Measurements from ENCODE around the gene ENOPH1. TPM values are rescaled to one million over a fixed set of nuclear protein-coding genes. Genes with fewer than 3 reads are reported as not detected.
A peak's percentile ranks its signal among the peaks of the same experiment; 100 is the strongest.

ENOPH1 gene
- total and polyA plus RNA-seq, 9 of the 15 experiments (the other 6 are each of a cell fraction or from before 2014, with no cell fraction given): 29.8 to 71.4 (median 48.9) TPM

GRCh38 chr4:82429728-82430192 is 630 bp upstream of the ENOPH1 start (continued):
- TF ChIP-seq HNRNPLL (IDR thresholded peaks at IDR 0.05; ENCODE audit: low read depth, low read length, poor library complexity, severe bottlenecking) (no peak), ZBED1 (IDR thresholded peaks at IDR 0.05) (no peak), SAFB (IDR thresholded peaks at IDR 0.05; ENCODE audit: borderline replicate concordance, low read depth, low read length) (peak; percentile 72; the same call in 1 of the 2 replicates), ARID2 (IDR thresholded peaks at IDR 0.05) (no peak), MITF (IDR thresholded peaks at IDR 0.05) (no peak), DPF2 (IDR thresholded peaks at IDR 0.05) (no peak), ZNF766 (CRISPR knock-in tag; conservative IDR thresholded peaks at IDR 0.05) (peak; percentile 75), E2F5 (CRISPR knock-in tag; IDR thresholded peaks at IDR 0.05) (no peak), HIVEP1 (CRISPR knock-in tag; IDR thresholded peaks at IDR 0.05) (no peak), NFATC3 (IDR thresholded peaks at IDR 0.05) (no peak), KAT8 (IDR thresholded peaks at IDR 0.05; ENCODE audit: low read depth) (no peak), BRF1 (IDR thresholded peaks at IDR 0.05; ENCODE audit: borderline replicate concordance, extremely low read depth, insufficient read length) (no peak), PHB2 (IDR thresholded peaks at IDR 0.05; ENCODE audit: low read depth) (no peak), E2F8 (IDR thresholded peaks at IDR 0.05; ENCODE audit: low read depth, partially characterized antibody) (no peak), EZH2 (IDR thresholded peaks at IDR 0.05; ENCODE audit: borderline replicate concordance, low read depth, low read length) (no peak), FOXK1 (CRISPR knock-in tag; IDR thresholded peaks at IDR 0.05; ENCODE audit: borderline replicate concordance) (no peak), CCAR2 (IDR thresholded peaks at IDR 0.05; ENCODE audit: low read depth, low read length) (no peak), ZNF695 (CRISPR knock-in tag; IDR thresholded peaks at IDR 0.05) (no peak), MTA1 (IDR thresholded peaks at IDR 0.05; ENCODE audit: borderline replicate concordance) (no peak), RBM25 (IDR thresholded peaks at IDR 0.05; ENCODE audit: low read depth, low read length, severe bottlenecking) (no peak), ZBTB26 (CRISPR knock-in tag; IDR thresholded peaks at IDR 0.05) (no peak), TFAM (CRISPR knock-in tag; conservative IDR thresholded peaks at IDR 0.05) (no peak), NFE2 (IDR thresholded peaks at IDR 0.05; ENCODE audit: low read depth) (no peak), KLF16 (IDR thresholded peaks at IDR 0.05) (peak; percentile 66), RHOXF2B (CRISPR knock-in tag; conservative IDR thresholded peaks at IDR 0.05) (no peak), KHSRP (IDR thresholded peaks at IDR 0.05) (no peak), FOXP1 (CRISPR knock-in tag; IDR thresholded peaks at IDR 0.05) (no peak; the same call in 1 of the 2 replicates), DDX20 (tag; IDR thresholded peaks at IDR 0.05; ENCODE audit: low read depth) (no peak)
